Measurements from ENCODE around the gene PDLIM3. TPM values are rescaled to one million over a fixed set of nuclear protein-coding genes. Genes with fewer than 3 reads are reported as not detected.

PDLIM3 gene
- polyA plus RNA-seq, 6 donors from 2014 or later, result 0.12 TPM; not detected in 5

GRCh38 chr4:185470501-185471195 is 64.7 kb downstream of the PDLIM3 start:
- H3K4me1 Mint-ChIP-seq, result peaks cover 8 to 20% (median 17%) of the 10 kb centered on the region in 3 donors
- peak; percentile 46 to 50 for ATAC-seq (ENCODE audit: low read depth in 2 of 2)
- peak; percentile 65 for DNase-seq
- H3K9me3 Mint-ChIP-seq, result peaks cover 0 to 5% (median 0%) of the 10 kb centered on the region in 7 donors
- H3K27ac Mint-ChIP-seq, result peak overlapping the region; percentile 82 to 96 (median 88)
- H3K4me3 Mint-ChIP-seq, result peak overlapping the region; percentile 81 to 92 (median 86)
- peaks cover 0 to 20% (median 4%) of the 10 kb centered on the region in 3 donors for H3K27me3 Mint-ChIP-seq
- no peaks in the 10 kb centered on the region for H3K36me3 Mint-ChIP-seq

GRCh38 chr4:185469580-185470154 is 65.6 kb downstream of the PDLIM3 start:
- Mint-ChIP-seq H3K4me1 (peaks cover 8 to 20% (median 17%) of the 10 kb centered on the region in 3 donors), H3K27me3 (peaks cover 0 to 13% (median 4%) of the 10 kb centered on the region in 3 donors), H3K36me3 (no peaks in the 10 kb centered on the region), H3K4me3 (peak overlapping the region in 2 of 8 donors; percentile 2 to 83), H3K27ac (peak overlapping the region in 2 of 6 donors; percentile 31 to 51), H3K9me3 (peaks cover 0 to 5% (median 0%) of the 10 kb centered on the region in 7 donors)
- DNase-seq (peak; percentile 5), ATAC-seq (ENCODE audit: low read depth in 2 of 2) (no peak)

DNA sequence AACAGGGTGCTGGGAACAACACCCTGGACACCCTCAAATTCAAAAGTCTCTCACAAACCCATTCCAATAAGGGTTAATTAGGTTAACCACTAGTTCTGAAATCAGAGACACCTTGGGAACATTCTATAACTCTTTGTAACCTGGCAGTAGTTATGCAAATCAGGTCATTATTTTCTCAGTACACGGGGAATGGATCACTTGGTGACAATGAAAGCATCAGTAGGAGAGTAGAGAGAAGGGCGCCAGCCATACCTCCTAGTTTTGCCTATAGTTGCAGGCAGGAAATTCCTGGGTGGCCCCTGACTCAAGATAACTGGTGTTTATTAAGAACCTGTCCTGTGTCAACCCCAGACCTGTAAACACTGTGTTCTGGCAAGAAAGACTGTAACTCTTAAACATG is 66.3 kb downstream of the PDLIM3 start:
- H3K36me3 Mint-ChIP-seq, result no peaks in the 10 kb centered on the region
- H3K27me3 Mint-ChIP-seq, result peaks cover 0 to 11% (median 4%) of the 10 kb centered on the region in 3 donors
- peaks cover 8 to 20% (median 17%) of the 10 kb centered on the region in 3 donors for H3K4me1 Mint-ChIP-seq
- no peak for ATAC-seq (ENCODE audit: low read depth in 2 of 2)
- H3K4me3 Mint-ChIP-seq, result peak overlapping the region in 1 of 8 donors; percentile 8
- H3K9me3 Mint-ChIP-seq, result peaks cover 0 to 5% (median 0%) of the 10 kb centered on the region in 7 donors
- peak overlapping the region in 1 of 6 donors; percentile 4 for H3K27ac Mint-ChIP-seq
- no peak for DNase-seq

GRCh38 chr4:185467991-185468390 is 67.3 kb downstream of the PDLIM3 start:
- H3K4me1 Mint-ChIP-seq, result peaks cover 8 to 20% (median 17%) of the 10 kb centered on the region in 3 donors
- peaks cover 0 to 16% (median 4%) of the 10 kb centered on the region in 3 donors for H3K27me3 Mint-ChIP-seq
- DNase-seq, result no peak
- H3K9me3 Mint-ChIP-seq, result peaks cover 0 to 5% (median 0%) of the 10 kb centered on the region in 7 donors
- H3K27ac Mint-ChIP-seq, result no peak overlapping the region
- no peaks in the 10 kb centered on the region for H3K36me3 Mint-ChIP-seq
- peak overlapping the region in 1 of 8 donors; percentile 41 for H3K4me3 Mint-ChIP-seq
- ATAC-seq (ENCODE audit: low read depth in 2 of 2), result no peak

- Mint-ChIP-seq H3K4me1 (peaks cover 8 to 14% (median 11%) of the 10 kb centered on the region in 3 donors), H3K27me3 (peaks cover 0 to 16% (median 0%) of the 10 kb centered on the region in 3 donors), H3K36me3 (no peaks in the 10 kb centered on the region), H3K4me3 (no peak overlapping the region), H3K27ac (no peak overlapping the region), H3K9me3 (peaks cover 0 to 3% (median 0%) of the 10 kb centered on the region in 7 donors)
- ATAC-seq (ENCODE audit: low read depth in 2 of 2), result no peak
- DNase-seq, result no peak
Observed at GRCh38 chr4:185467101-185467500, 68.2 kb downstream of the PDLIM3 start.

DNA sequence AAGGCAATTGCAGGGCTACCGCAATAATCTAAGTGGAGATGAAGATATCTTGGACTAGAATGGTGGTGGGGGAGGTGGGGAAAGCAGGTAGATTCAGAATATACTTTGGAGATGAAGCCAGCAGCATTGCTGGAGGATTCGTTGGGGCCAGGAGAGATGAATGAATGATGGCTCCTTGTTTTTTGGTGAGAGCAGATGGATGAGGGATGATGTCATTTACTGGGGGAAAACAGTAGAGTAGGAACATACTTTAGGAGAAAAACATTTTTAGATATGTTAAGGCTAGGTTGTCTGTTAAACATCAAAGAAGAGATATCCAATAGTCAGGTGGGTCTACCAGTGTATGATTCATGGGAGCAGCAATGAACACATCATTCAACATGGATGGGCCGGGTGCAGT is 69.6 kb downstream of the PDLIM3 start:
- Mint-ChIP-seq H3K36me3 (no peaks in the 10 kb centered on the region), H3K27ac (peak overlapping the region in 1 of 6 donors; percentile 22), H3K4me3 (no peak overlapping the region), H3K9me3 (peaks cover 0 to 3% (median 0%) of the 10 kb centered on the region in 7 donors), H3K4me1 (peaks cover 4 to 10% (median 5%) of the 10 kb centered on the region in 3 donors), H3K27me3 (peaks cover 0 to 23% (median under 1%) of the 10 kb centered on the region in 3 donors)
- ATAC-seq (ENCODE audit: low read depth in 2 of 2), result no peak
- no peak for DNase-seq

DNA sequence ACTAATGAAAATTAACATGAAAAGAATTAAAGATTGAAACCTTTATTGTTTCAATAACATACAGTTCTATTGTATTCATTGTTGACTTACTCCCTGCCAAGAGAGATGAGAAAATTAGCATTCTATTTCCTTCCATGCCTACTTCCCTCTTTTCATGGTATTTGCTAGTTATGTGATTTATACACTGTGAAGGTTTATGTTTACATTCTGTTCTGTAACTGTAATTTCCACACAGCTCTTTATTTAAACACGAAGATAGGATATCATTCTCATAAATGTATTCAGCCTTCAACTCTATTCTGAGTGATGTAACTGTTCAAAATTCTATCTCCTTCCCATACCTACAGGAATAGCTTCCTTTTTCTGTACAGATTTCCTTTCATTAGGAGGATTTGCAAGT is 70.4 kb downstream of the PDLIM3 start:
- H3K27ac Mint-ChIP-seq, result no peak overlapping the region
- ATAC-seq (ENCODE audit: low read depth in 2 of 2), result no peak

GRCh38 chr4:185464183-185464582 is 71.1 kb downstream of the PDLIM3 start:
- Mint-ChIP-seq H3K36me3 (no peaks in the 10 kb centered on the region), H3K4me3 (no peak overlapping the region), H3K9me3 (no peaks in the 10 kb centered on the region), H3K4me1 (no peaks in the 10 kb centered on the region), H3K27me3 (peaks cover 12 to 38% (median 15%) of the 10 kb centered on the region in 3 donors), H3K27ac (no peak overlapping the region)
- no peak for DNase-seq
- ATAC-seq (ENCODE audit: low read depth in 2 of 2), result no peak

More for the DNA sequence above, 70.4 kb downstream of the PDLIM3 start:
- DNase-seq, result no peak
- peaks cover 7 to 31% (median 8%) of the 10 kb centered on the region in 3 donors for H3K27me3 Mint-ChIP-seq
- H3K4me1 Mint-ChIP-seq, result peaks cover 0 to 5% (median 0%) of the 10 kb centered on the region in 3 donors
- no peak overlapping the region for H3K4me3 Mint-ChIP-seq
- no peaks in the 10 kb centered on the region for H3K36me3 Mint-ChIP-seq
- H3K9me3 Mint-ChIP-seq, result peaks cover 0 to 3% (median 0%) of the 10 kb centered on the region in 7 donors

DNA sequence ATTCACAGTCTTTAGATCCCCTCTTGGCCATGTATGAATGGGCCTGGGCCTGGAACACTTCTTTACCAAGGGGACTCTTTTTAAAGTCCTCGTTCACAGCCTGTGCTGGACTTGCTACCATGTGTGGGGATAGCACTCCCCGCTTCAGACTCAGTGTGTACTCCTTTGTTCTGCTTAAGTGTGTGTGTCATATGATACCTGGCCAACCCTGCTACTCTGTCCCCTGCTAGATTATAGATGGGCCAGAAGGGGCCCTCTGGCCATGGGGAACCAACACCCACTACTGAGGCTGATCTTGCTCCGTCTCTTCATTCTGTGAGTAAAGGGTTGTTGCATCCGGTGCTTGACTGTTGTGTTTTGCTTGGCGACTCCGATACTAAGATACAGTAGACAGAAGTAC is 71.8 kb downstream of the PDLIM3 start:
- Mint-ChIP-seq H3K27ac (no peak overlapping the region), H3K4me1 (no peaks in the 10 kb centered on the region), H3K9me3 (no peaks in the 10 kb centered on the region), H3K36me3 (no peaks in the 10 kb centered on the region), H3K27me3 (peaks cover 19 to 42% (median 20%) of the 10 kb centered on the region in 3 donors), H3K4me3 (no peak overlapping the region)
- ATAC-seq (ENCODE audit: low read depth in 2 of 2) (no peak), DNase-seq (no peak)

GRCh38 chr4:185461565-185461964 is 73.7 kb downstream of the PDLIM3 start:
- ATAC-seq (ENCODE audit: low read depth in 2 of 2), result no peak

GRCh38 chr4:185457136-185457535 is 78.2 kb downstream of the PDLIM3 start:
- Mint-ChIP-seq H3K27me3 (peaks cover 28 to 36% (median 36%) of the 10 kb centered on the region in 3 donors), H3K36me3 (no peaks in the 10 kb centered on the region), H3K4me3 (no peak overlapping the region), H3K27ac (no peak overlapping the region), H3K4me1 (no peaks in the 10 kb centered on the region), H3K9me3 (no peaks in the 10 kb centered on the region)
- ATAC-seq (ENCODE audit: low read depth in 2 of 2) (no peak), DNase-seq (no peak)

More at GRCh38 chr4:185461565-185461964, 73.7 kb downstream of the PDLIM3 start:
- no peaks in the 10 kb centered on the region for H3K36me3 Mint-ChIP-seq
- H3K27me3 Mint-ChIP-seq, result peaks cover 21 to 41% (median 24%) of the 10 kb centered on the region in 3 donors
- H3K9me3 Mint-ChIP-seq, result no peaks in the 10 kb centered on the region
- no peak overlapping the region for H3K4me3 Mint-ChIP-seq
- H3K27ac Mint-ChIP-seq, result no peak overlapping the region
- DNase-seq, result no peak
- no peaks in the 10 kb centered on the region for H3K4me1 Mint-ChIP-seq

DNA sequence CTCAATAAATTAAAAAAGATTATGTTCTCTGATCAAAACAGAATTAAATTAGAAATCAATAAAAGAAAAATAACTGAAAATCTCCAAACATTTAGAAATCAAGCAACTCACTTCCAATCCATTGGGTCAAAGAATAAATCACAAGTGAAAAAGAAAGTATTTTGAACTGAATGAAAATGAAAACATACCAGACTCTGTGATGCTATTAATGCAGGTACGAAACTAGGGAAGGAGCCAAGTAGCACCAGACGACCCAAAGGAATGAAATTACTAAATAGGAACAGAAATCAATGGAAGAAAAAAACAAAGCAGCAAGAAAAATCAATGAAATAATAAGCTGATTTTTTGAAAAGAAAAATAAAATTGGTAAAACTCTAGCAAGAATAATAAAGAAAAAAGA is 79.2 kb downstream of the PDLIM3 start:
- H3K4me1 Mint-ChIP-seq, result no peaks in the 10 kb centered on the region
- H3K36me3 Mint-ChIP-seq, result no peaks in the 10 kb centered on the region
- ATAC-seq (ENCODE audit: low read depth in 2 of 2), result no peak
- H3K9me3 Mint-ChIP-seq, result no peaks in the 10 kb centered on the region
- H3K27me3 Mint-ChIP-seq, result peaks cover 32 to 39% (median 33%) of the 10 kb centered on the region in 3 donors
- no peak for DNase-seq
- no peak overlapping the region for H3K27ac Mint-ChIP-seq
- no peak overlapping the region for H3K4me3 Mint-ChIP-seq

All from naive B cell (primary cell).